ENCODE results near the gene ACSS1. TPM values are rescaled to one million over a fixed set of nuclear protein-coding genes. Genes with fewer than 3 reads are reported as not detected.

The ACSS1 gene
- total and polyA plus RNA-seq, 2 donors from 2014 or later = 30.6 to 72.3 TPM

DNA sequence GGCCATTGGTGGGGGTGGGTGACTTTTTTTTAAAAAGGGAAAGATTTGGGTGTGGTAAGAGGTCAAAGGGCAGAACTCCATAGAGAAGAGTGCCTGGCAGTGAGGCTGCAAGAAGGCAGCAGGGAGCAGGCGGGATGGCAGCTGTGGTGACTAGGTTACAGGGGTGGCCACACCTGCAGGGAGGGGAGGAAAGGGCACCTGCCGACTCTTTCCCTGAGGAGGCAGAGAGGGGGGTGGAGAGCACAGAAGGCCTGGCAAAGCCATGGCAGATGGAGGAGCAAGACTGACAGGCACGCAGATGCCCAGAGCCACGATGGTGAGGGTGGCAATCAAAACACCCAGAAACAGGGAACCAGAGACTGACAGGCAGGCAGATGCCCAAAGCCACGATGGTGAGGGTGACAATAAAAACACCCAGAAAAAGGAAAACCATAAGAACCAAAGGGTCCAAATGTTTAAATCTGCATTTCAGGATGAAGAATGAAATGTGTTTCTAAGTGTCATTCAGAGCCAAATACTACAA, 89.6 kb downstream of the ACSS1 start:
- no peak overlapping the region for H3K27ac ChIP-seq (ENCODE audit: low read depth in 2 of 2, low read length in 2 of 2)
- H3K9me3 ChIP-seq (ENCODE audit: control insufficient read depth in 2 of 3, insufficient read depth in 1 of 3, low read length in 3 of 3) = no peaks in the 10 kb centered on the region
- intact Hi-C loops (cut with DNase I) = no loop called here
- no peak overlapping the region for H3K9ac ChIP-seq (ENCODE audit: low read length in 3 of 3)
- no peaks in the 10 kb centered on the region for H3K27me3 ChIP-seq (ENCODE audit: control insufficient read depth, insufficient read depth, low read length)
- H3K4me1 ChIP-seq (ENCODE audit: control insufficient read depth in 2 of 3, insufficient read depth in 2 of 3, low read depth in 1 of 3, low read length in 3 of 3) = no peaks in the 10 kb centered on the region
- H3K4me3 ChIP-seq (ENCODE audit: low read length in 3 of 3) = no peak overlapping the region
- peaks cover 0 to 62% (median 19%) of the 10 kb centered on the region in 3 donors for H3K36me3 ChIP-seq (ENCODE audit: control insufficient read depth in 2 of 3, insufficient read depth in 3 of 3, low read length in 3 of 3)
- DNase-seq = peak in 1 of 5 donors; percentile 12
- FAIRE-seq = no peak
- no peak for TF ChIP-seq CTCF (IDR thresholded peaks at IDR 0.05; ENCODE audit: borderline replicate concordance, extremely low read depth, insufficient read depth)

GRCh38 chr20:24966317-24967012, 91.5 kb downstream of the ACSS1 start:
- H3K27ac ChIP-seq (ENCODE audit: low read depth in 2 of 2, low read length in 2 of 2) = no peak overlapping the region
- H3K4me1 ChIP-seq (ENCODE audit: control insufficient read depth in 2 of 3, insufficient read depth in 2 of 3, low read depth in 1 of 3, low read length in 3 of 3) = no peaks in the 10 kb centered on the region
- no peak overlapping the region for H3K9ac ChIP-seq (ENCODE audit: low read length in 3 of 3)
- FAIRE-seq (no peak), DNase-seq (peak in 2 of 5 donors; percentile 4 to 33)
- peaks cover 0 to 53% (median 18%) of the 10 kb centered on the region in 3 donors for H3K36me3 ChIP-seq (ENCODE audit: control insufficient read depth in 2 of 3, insufficient read depth in 3 of 3, low read length in 3 of 3)
- intact Hi-C loops (cut with DNase I) = no loop called here
- TF ChIP-seq CTCF (IDR thresholded peaks at IDR 0.05; ENCODE audit: borderline replicate concordance, extremely low read depth, insufficient read depth) = no peak
- H3K27me3 ChIP-seq (ENCODE audit: control insufficient read depth, insufficient read depth, low read length) = no peaks in the 10 kb centered on the region
- H3K4me3 ChIP-seq (ENCODE audit: low read length in 3 of 3) = no peak overlapping the region
- H3K9me3 ChIP-seq (ENCODE audit: control insufficient read depth in 2 of 3, insufficient read depth in 1 of 3, low read length in 3 of 3) = no peaks in the 10 kb centered on the region

GRCh38 chr20:24965065-24965919, 92.6 kb downstream of the ACSS1 start:
- FAIRE-seq (no peak), DNase-seq (peak in 1 of 5 donors; percentile 59)
- H3K9me3 ChIP-seq (ENCODE audit: control insufficient read depth in 2 of 3, insufficient read depth in 1 of 3, low read length in 3 of 3) = no peaks in the 10 kb centered on the region
- H3K4me3 ChIP-seq (ENCODE audit: low read length in 3 of 3) = no peak overlapping the region
- TF ChIP-seq CTCF (IDR thresholded peaks at IDR 0.05; ENCODE audit: borderline replicate concordance, extremely low read depth, insufficient read depth) = no peak
- peaks cover 0 to 51% (median 18%) of the 10 kb centered on the region in 3 donors for H3K36me3 ChIP-seq (ENCODE audit: control insufficient read depth in 2 of 3, insufficient read depth in 3 of 3, low read length in 3 of 3)
- no peaks in the 10 kb centered on the region for H3K27me3 ChIP-seq (ENCODE audit: control insufficient read depth, insufficient read depth, low read length)
- no peak overlapping the region for H3K27ac ChIP-seq (ENCODE audit: low read depth in 2 of 2, low read length in 2 of 2)
- no peaks in the 10 kb centered on the region for H3K4me1 ChIP-seq (ENCODE audit: control insufficient read depth in 2 of 3, insufficient read depth in 2 of 3, low read depth in 1 of 3, low read length in 3 of 3)
- H3K9ac ChIP-seq (ENCODE audit: low read length in 3 of 3) = no peak overlapping the region
- intact Hi-C loops (cut with DNase I) = no loop called here

All from kidney (tissue), 14 donors.